Right atrium auricular region (tissue), 2 donors: ENCODE measurements around the gene ISX. TPM values are rescaled to one million over a fixed set of nuclear protein-coding genes. Genes with fewer than 3 reads are reported as not detected.
"Not testable (repeated sequence)": the region's sequence is repeated elsewhere in the genome, so short reads cannot be mapped to it uniquely, and the experiment has no call there.

Source experiments
- DNase-seq: peaks from one replicate; pipeline ENCODE4 v3.0.0-alpha.2; 2019; ENCODE audit warnings: low spot score
- H3K27ac ChIP-seq, 2 donors: fragments of 200-600 bp; sonication (generic); 1 replicate in 1 of 2; 2 replicates in 1 of 2; pipeline ENCODE4 v1.5.1; 2016 to 2019
- H3K27me3 ChIP-seq, 2 donors: fragments of 200-600 bp; sonication (generic); one replicate each; pipeline versions ENCODE4 v1.5.1 to v1.6.0; 2017 to 2019
- H3K36me3 ChIP-seq: fragments of 200-600 bp; sonication (generic); one replicate; pipeline ENCODE4 v1.5.1; 2016
- H3K4me1 ChIP-seq, 2 donors: fragments of 200-600 bp; sonication (generic); one replicate each; pipeline versions ENCODE4 v1.5.1 to v1.6.0; 2017 to 2019
- H3K4me3 ChIP-seq, 2 donors: fragments of 200-600 bp; sonication (generic); 1 replicate in 1 of 2; 2 replicates in 1 of 2; pipeline ENCODE4 v1.5.1; 2017 to 2019; ENCODE audit warnings: mild to moderate bottlenecking in 1 of 2, moderate library complexity in 1 of 2
- H3K9me3 ChIP-seq, 2 donors: fragments of 200-600 bp; sonication (generic); one replicate each; pipeline ENCODE4 v1.5.1; 2019
- CTCF ChIP-seq, 2 donors: fragments of 200-600 bp; sonication (generic); IDR thresholded peaks; one replicate each; pipeline ENCODE4 v1.5.1; 2019; ENCODE audit warnings: antibody characterized with exemption in 2 of 2
- total RNA-seq, 2 donors: library from RNA; depleted of rRNA; stranded (reverse); fragments of >200 nt; gene quantifications; one replicate each; pipeline ENCODE4 v1.1.0, GENCODE V29; 2016

ISX gene
- total RNA-seq, 2 donors from 2014 or later: not detected

- peak; percentile 82 to 88 for TF ChIP-seq CTCF (IDR thresholded peaks at IDR 0.05)
- Histone ChIP-seq H3K4me3 (no peak overlapping the region), H3K36me3 (no peaks in the 10 kb centered on the region), H3K27me3 (no peaks in the 10 kb centered on the region), H3K27ac (no peak overlapping the region), H3K4me1 (no peaks in the 10 kb centered on the region), H3K9me3 (no peaks in the 10 kb centered on the region)
- DNase-seq: no peak
Observed at GRCh38 chr22:35023692-35024363, 42.1 kb upstream of the ISX start.

GRCh38 chr22:35024364-35024692 is 41.6 kb upstream of the ISX start:
- no peak for DNase-seq
- TF ChIP-seq CTCF (IDR thresholded peaks at IDR 0.05): no peak
- Histone ChIP-seq H3K9me3 (no peaks in the 10 kb centered on the region), H3K27me3 (no peaks in the 10 kb centered on the region), H3K27ac (no peak overlapping the region), H3K4me1 (no peaks in the 10 kb centered on the region), H3K4me3 (no peak overlapping the region), H3K36me3 (no peaks in the 10 kb centered on the region)

GRCh38 chr22:35030112-35030511 is 35.8 kb upstream of the ISX start:
- DNase-seq, H3K4me3 ChIP-seq, H3K27me3 ChIP-seq, H3K27ac ChIP-seq, H3K36me3 ChIP-seq, H3K9me3 ChIP-seq, H3K4me1 ChIP-seq: not testable (repeated sequence)

GRCh38 chr22:35032571-35032970 is 33.4 kb upstream of the ISX start:
- no peaks in the 10 kb centered on the region for H3K4me1 ChIP-seq
- H3K27me3 ChIP-seq: no peaks in the 10 kb centered on the region

GRCh38 chr22:35033635-35034296 is 32.2 kb upstream of the ISX start:
- no peak overlapping the region for H3K27ac ChIP-seq
- DNase-seq: no peak
- no peaks in the 10 kb centered on the region for H3K4me1 ChIP-seq
- no peaks in the 10 kb centered on the region for H3K36me3 ChIP-seq
- no peak for TF ChIP-seq CTCF (IDR thresholded peaks at IDR 0.05)
- no peaks in the 10 kb centered on the region for H3K27me3 ChIP-seq
- H3K4me3 ChIP-seq: no peak overlapping the region
- H3K9me3 ChIP-seq: no peaks in the 10 kb centered on the region

More at GRCh38 chr22:35032571-35032970, 33.4 kb upstream of the ISX start:
- no peak overlapping the region for H3K4me3 ChIP-seq
- no peak for DNase-seq
- H3K27ac ChIP-seq: no peak overlapping the region
- no peaks in the 10 kb centered on the region for H3K9me3 ChIP-seq
- H3K36me3 ChIP-seq: no peaks in the 10 kb centered on the region
- no peak for TF ChIP-seq CTCF (IDR thresholded peaks at IDR 0.05)

GRCh38 chr22:35034963-35035362 is 31.0 kb upstream of the ISX start:
- H3K9me3 ChIP-seq: no peaks in the 10 kb centered on the region
- no peak overlapping the region for H3K27ac ChIP-seq
- H3K4me3 ChIP-seq: no peak overlapping the region
- no peaks in the 10 kb centered on the region for H3K36me3 ChIP-seq
- no peaks in the 10 kb centered on the region for H3K27me3 ChIP-seq
- no peak for DNase-seq
- H3K4me1 ChIP-seq: no peaks in the 10 kb centered on the region
- TF ChIP-seq CTCF (IDR thresholded peaks at IDR 0.05): no peak
